ENCODE measurements around the gene PBLD. TPM values are rescaled to one million over a fixed set of nuclear protein-coding genes. Genes with fewer than 3 reads are reported as not detected.

Gene PBLD
- total RNA-seq, 1 donor from 2014 or later = 3.5 TPM

- no peak for DNase-seq (ENCODE audit: low read depth in 2 of 2)
Measured at GRCh38 chr10:68235581-68235980, 97.1 kb downstream of the PBLD start.

GRCh38 chr10:68235111-68235510, 97.6 kb downstream of the PBLD start:
- no peak for DNase-seq (ENCODE audit: low read depth in 2 of 2)

- no peak for DNase-seq (ENCODE audit: low read depth in 2 of 2)
Measured at GRCh38 chr10:68233046-68233445, 99.7 kb downstream of the PBLD start.

Other genes with a start within 250 kb of the PBLD start
- gene MYPN, start 223.4 kb downstream of the PBLD start, total RNA-seq = under 0.01 TPM in 1 of 2 replicates, not detected in the other
- not detected in 2 replicates for gene ATOH7, start 100.8 kb downstream of the PBLD start, total RNA-seq
- 19.8 and 22.5 TPM in 2 replicates for gene HNRNPH3, start 864 bp downstream of the PBLD start, total RNA-seq
- 13.4 and 13.5 TPM in 2 replicates for gene RUFY2, start 74.3 kb upstream of the PBLD start, total RNA-seq
- gene DNA2, start 139.0 kb upstream of the PBLD start, total RNA-seq = 3.7 and 8.9 TPM in 2 replicates
- gene SLC25A16, start 194.6 kb upstream of the PBLD start, total RNA-seq = 5.9 and 8.0 TPM in 2 replicates
- gene TET1, start 227.4 kb upstream of the PBLD start, total RNA-seq = 0.39 and 0.89 TPM in 2 replicates